HG02938 (cell line): ENCODE results near the gene TSFM.
"Not testable (repeated sequence)": the region's sequence is repeated elsewhere in the genome, so short reads cannot be mapped to it uniquely, and the experiment has no call there.

Experiments
- ATAC-seq: cut with Tn5 transposase; IDR thresholded peaks from one replicate; pipeline ENCODE4 v1.9.1; 2021; ENCODE audit warnings: mild to moderate bottlenecking, moderate library complexity; ENCODE audit not compliant: unreplicated experiment

Gene TSFM

GRCh38 chr12:57762463-57762862 is 20.1 kb upstream of the TSFM start:
- no peak for ATAC-seq

DNA sequence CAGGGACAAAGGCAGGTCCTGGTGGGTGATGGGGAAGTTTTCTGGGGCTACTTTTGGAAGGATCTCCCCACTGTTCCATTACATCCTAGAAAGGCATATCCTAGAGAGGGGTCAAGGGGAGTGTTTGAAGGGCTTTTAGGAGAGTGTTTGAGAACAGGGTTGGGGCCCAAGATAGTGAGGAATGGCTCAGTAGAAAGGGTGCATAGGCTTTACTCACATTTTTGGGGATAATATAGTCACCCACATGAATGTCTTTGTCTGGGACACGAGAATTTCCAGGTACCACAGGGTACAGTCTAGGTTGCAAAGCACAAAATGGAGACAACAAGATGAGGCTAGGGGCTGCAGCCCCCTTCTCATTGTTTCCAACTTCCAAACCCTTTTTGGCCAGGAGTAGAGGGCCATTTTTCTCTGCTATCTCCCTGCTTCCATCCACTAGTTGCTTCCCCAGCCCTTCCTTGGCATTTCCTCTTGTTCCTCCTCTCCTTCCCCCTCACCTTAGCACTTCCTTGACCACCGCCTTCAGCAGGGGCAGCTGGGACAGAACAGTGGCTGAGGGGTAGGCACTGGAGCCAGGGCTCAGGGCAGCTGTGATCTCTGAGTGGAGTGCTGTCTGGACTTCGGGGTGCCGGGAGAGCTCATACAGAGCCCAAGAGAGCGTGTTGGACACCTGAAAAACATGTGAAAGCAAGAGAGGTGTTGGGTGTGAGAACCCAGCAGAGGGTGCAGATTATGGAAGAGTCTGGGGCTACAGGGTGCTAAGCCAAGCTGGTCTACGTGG is 18.5 kb upstream of the TSFM start:
- ATAC-seq, result no peak

- no peak for ATAC-seq
Observed at GRCh38 chr12:57764662-57765002, 18.0 kb upstream of the TSFM start.

DNA sequence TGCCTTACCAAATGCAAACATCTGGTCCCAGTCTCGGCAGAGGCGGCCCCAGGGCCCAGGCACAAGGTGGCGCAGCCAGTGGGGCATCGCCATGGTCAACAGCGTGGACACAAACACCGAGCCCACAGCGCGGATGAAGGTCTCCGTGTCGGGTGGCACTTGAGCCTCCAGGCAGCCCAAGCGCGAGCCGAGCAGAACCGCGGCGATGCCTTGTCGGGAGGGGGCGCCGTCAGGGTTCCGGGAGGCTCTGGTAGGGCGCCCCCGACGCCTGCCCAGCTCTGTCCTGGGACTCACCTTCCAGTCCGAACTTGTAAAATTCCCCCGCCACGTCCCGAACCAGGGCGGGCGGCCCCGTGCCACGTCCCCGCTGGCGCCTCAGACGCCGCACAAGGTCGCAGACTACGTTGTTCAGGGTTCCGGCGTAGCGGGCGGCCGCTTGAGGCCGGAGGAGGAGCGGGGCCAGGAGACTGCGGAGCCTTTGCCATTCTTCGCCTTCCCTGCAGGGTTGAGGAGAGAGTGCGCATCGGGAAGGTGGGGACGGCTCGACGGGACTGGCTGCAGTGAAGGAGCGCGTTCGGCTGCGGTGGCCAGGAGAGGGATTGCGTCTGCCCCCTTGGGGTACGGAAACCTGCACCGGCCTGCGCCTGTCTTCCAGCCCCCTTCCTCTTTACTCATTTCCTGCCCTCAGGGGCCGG is 17.4 kb upstream of the TSFM start:
- ATAC-seq, result peak; percentile 51

DNA sequence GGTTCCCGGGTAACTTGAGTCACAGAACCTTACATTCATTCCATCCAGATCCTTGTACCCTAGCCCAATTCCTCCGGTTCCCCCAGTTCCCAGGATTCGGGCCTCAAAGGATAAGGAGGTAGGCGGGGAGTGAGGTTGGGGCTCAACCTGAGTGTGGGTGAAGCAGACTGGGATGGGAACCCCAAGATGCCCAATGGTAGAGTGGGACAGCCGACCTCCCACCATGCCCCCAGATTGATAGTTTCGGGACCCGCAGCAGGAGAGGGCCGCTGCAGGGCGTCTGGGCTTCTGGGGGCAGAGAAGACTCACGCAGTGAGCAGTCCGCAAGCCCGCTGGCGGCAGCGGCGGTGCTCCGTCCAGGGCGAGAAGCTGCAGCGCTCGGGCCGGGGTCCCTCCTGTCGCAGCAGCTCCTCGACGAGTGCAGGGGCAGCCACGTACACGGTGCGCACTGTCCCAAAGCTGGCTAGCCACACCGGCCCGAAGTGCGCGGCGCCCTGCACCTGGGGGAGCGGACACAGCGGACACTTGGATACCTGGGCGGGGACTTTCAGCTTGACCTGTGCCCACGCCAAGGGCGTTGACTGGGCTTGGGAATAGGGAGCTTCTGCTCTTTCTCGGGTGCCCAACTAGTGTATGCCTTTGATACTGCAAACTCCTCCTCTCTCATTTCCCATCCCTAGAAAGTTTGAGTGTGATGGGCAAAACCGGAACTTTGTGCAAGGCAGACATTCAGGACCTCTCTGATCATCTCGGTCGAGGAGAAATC is 16.7 kb upstream of the TSFM start:
- ATAC-seq, result no peak

DNA sequence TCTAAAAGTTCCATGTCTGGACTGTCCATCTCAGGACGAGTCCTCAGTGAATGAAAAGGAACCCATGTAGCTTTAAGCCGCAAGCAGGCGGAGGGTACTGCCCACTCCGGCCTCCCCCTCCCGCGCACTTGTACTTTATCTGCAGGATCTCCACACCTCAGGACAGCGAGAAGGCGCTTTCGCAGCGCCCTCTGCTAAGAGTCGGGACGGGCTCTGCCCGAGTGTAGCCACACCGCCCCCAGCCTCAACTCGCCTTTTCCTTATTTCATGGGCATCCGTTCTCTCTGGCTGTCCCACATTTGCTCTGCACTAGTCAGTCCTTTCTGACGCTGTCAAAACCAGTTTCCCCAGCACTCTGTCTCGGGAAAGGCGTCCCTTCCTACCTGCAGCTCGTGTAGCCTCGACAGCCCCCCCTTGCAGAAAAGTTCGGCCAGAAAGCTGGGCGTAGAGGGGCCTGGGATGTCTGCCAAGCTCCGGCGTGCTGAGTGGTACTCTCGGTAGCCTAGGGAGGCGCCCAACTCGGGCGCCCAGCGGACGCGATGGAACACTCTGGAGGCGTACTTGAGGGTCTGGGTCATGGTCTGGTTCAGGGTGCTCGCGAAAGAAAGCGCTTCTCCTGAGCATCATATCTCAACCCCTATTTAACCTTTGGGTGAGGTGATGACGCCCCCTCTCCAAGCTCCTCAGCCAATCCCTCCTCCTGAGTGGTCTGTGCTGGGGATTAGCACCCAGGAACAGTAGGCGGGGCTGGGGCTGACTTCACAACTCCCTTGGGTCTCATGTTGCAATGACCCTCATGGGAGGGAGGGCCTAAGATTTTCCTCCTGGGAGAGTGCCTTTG is 15.9 kb upstream of the TSFM start, which contains the start of gene CYP27B1:
Gene CYP27B1 (minus strand): TSS at position 615 of the 841 bp plus-strand sequence. CDS start 37 bp downstream, at position 578.
- no peak for ATAC-seq

DNA sequence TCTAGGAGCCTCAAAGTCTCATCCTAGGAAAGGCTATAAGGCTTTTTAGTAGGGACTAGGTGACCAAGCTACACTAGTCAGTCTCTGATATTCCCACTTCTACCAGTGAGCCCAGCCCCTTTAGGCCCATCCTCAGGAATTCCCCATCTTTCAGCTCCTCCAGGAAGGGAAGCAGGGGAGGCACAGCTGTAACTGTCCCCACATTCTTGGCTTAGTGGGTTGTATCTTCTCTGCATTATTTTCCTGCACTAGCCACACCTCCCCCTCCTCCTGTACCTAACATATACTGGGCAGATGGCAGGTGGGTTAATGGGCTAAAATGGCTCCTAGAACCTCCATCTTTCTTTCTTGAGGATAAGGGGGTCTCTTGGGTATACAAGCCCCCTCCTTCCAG is 15.3 kb upstream of the TSFM start:
- no peak for ATAC-seq

DNA sequence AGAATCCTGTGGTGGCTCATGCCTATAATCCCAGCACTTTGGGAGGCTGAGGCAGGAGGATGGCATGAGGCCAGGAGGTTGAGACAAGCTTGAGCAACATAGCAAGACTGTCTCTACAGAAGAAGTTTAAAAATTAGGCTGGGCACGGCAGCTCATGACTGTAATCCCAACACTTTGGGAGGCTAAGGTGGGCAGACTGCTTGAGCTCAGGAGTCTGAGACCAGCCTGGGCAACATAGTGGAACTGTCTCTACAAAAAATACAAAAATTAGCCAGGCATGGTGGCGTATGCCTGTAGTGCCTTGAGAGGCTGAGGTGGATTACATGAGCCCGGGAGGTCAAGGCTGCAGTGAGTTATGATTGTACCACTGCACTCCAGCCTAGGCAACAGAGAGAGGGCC is 14.7 kb upstream of the TSFM start:
- no peak for ATAC-seq

DNA sequence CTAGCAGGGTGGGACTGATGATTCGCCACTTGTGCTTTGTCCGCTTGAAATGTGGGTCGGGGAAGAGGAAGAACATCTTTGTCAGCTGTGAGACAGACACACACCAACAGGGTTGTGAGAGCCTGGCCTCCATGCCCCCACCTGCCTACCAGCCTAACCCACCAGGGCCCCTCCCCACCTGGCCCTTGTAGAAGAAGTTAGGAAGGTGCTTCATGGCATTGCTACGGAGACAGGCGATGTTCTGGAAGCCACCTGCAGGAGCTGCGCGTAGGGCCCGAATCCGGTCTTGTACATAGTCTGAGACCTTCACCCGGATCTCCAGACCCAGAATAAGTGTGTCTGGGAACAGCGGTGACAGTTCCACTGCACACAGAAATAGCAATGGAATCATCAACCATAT is 13.0 kb upstream of the TSFM start:
- ATAC-seq, result no peak

DNA sequence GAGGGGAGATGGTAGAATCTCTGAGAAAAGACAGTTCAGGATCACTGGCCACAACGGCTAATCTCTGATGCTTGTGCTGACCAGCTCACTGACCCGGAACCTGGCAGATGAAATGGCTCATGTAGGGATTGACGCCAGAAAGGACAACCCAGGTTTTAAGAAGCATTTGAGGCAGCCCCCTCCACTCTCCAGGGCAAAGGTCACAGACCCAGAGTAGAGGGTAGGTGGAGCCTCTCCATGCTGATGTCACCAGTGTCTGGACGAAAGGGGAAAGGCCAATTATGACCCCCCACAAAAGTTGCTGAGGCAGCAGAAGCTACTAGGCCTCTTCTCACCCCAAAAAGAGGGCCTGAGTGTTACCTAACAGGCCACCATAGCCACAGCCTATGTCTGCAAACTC is 11.9 kb upstream of the TSFM start:
- no peak for ATAC-seq

- ATAC-seq, result peak; percentile 76
Observed at GRCh38 chr12:57771236-57771872, 11.2 kb upstream of the TSFM start.

- ATAC-seq, result peak; percentile 74
Observed at GRCh38 chr12:57771873-57772428, 10.6 kb upstream of the TSFM start, which contains the start of gene METTL1. TSS of gene METTL1 (minus strand) at chr12:57772105. CDS start at chr12:57772083, 22 bp downstream.

DNA sequence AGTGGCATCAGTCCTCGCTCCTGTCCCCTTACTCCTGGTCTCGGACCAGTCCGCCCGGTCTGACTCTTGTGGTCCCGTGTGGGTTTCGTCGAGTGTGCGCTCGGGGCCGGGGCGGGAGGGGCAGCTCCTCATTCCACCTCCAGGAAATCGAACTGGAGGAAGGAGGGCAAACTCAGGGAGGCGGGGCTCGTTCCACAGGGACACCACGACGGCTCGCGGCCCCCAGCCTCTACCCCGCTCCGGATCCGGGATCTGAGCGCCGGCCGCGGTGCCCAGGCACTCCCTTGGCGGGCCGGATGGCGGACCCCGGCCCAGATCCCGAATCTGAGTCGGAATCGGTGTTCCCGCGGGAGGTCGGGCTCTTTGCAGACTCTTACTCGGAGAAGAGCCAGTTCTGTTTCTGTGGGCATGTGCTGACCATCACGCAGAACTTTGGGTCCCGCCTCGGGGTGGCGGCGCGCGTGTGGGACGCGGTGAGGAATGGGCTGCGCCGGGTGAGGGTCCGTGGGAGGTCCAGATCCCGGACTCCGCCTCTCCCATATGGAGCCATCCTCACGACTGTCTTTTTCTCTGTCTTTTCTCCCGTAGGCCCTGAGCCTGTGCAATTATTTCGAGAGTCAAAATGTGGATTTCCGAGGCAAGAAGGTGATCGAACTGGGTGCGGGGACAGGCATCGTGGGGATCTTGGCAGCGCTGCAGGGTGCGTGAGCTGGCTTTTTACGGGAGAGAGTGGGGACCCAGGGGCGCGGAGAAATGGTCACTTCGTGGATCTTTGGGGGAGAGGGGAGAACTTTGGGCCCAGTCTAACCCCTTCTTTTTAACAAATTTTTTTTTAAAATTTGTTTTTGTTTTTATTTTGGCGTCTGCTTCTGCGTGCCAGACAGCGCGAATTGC is 9.9 kb upstream of the TSFM start, which contains the start of gene EEF1AKMT3:
Gene EEF1AKMT3 (plus strand): TSS at position 186 of the 894 bp plus-strand sequence. CDS start 111 bp downstream, at position 297.
- ATAC-seq, result peak; percentile 27

DNA sequence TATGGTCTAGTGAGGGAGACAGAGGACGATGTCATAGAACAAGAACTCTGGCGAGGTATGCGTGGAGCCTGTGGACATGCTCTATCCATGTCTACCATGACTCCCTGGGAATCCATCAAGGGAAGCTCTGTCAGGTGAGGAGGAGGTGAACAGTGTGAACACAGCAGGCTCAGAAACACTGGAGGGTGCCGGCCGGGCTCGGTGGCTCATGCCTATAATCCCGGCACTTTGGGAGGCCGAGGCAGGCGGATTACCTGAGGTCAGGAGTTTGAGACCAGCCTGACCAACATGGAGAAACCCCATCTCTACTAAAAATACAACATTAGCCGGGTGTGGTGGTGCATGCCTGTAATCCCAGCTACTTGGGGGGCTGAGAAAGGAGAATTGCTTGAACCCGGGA is 8.0 kb upstream of the TSFM start:
- ATAC-seq, result not testable (repeated sequence)

- no peak for ATAC-seq
Observed at GRCh38 chr12:57775044-57775443, 7.5 kb upstream of the TSFM start.

- no peak for ATAC-seq
Observed at GRCh38 chr12:57775563-57776246, 6.9 kb upstream of the TSFM start.

DNA sequence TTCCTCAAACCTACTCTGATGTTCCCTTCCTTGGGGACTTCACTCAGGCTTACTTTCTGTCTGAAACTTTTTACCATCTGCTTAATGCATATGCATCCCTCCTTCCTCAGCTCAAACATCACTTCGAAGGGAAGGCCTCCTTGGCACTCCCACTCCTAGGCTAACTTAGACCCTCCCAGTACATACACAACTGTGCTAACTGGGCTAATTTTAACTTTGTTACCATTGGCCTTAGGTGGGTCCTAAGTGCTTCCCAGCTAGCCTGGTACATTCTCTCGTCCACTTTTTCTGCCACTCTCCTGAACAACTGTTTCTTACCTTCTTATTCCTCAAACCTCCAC is 6.4 kb upstream of the TSFM start:
- no peak for ATAC-seq

DNA sequence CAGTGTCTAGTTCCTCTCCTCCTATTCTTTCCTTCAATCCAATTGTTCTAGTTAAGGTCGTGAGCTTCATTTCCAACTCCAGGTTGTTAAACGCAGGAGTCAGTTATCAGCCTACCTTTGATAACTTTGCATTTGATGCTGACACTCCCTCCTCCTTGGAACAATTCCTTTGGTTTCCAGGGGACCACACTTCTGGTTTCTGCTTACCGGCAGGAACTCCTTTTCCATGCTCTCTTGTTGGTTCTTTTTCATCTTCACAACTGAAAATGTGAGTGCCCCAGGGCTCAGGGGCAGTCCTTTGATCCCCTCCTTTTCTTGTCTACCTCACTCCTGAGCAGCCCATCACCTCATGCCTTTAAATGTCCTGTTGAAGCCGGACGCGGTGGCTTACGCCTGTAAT is 5.2 kb upstream of the TSFM start:
- no peak for ATAC-seq
